ENCODE data around the gene KLHL2. TPM values are rescaled to one million over a fixed set of nuclear protein-coding genes. Genes with fewer than 3 reads are reported as not detected.
A peak's percentile ranks its signal among the peaks of the same experiment; 100 is the strongest.
"Not testable (repeated sequence)": the region's sequence is repeated elsewhere in the genome, so short reads cannot be mapped to it uniquely, and the experiment has no call there.

The KLHL2 gene
- total and polyA plus RNA-seq, 5 donors, result 5.3 to 15.5 (median 10.6) TPM

DNA sequence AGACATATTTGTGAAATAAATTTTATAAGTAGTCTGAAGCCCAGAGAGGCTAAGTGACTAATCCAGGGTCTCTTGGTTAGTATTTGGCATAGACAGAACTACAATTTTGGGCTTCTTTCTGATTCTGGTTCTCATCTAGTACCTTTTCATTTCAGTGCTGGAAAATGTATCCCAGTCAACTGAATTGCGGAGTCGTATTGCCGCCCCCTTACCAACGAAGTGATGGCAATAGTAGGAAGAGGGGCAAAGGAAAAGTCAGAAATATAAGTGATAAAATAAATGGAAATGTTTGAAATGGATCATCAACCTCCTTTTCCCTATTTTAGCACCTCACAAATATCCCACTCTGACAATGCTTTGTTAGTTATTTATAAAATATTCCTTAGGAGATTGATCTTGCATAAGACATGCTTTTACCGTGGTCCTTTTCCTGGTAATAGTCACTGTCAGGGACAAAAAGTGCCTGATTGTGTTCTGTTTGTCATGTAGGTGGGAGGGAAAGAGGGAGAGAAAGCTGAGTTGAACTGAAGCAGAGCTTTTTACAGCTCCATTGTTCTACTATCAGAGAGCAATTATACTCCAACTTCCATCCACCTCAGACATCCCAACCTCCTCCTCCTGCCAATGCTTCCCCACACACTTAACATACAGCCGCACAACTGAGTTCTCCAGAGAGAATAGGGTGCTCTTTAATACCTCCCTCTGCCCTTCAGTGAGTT lies 6.8 kb downstream of the KLHL2 start:
- intact Hi-C loops (cut with DNase I); H3K27ac ChIP-seq (ENCODE audit: low read length); H3K27me3 ChIP-seq (ENCODE audit: control insufficient read depth, insufficient read depth); DNase-seq; H3K9me3 ChIP-seq (ENCODE audit: control insufficient read depth, low read length); H3K4me3 ChIP-seq (ENCODE audit: low read length); H3K4me1 ChIP-seq (ENCODE audit: control insufficient read depth, insufficient read depth, low read length): not testable (repeated sequence)
- ATAC-seq, result peak in 1 of 2 donors; percentile 67
- WGBS, result 80% methylated on average over 6 of the region's 6 CpGs

DNA sequence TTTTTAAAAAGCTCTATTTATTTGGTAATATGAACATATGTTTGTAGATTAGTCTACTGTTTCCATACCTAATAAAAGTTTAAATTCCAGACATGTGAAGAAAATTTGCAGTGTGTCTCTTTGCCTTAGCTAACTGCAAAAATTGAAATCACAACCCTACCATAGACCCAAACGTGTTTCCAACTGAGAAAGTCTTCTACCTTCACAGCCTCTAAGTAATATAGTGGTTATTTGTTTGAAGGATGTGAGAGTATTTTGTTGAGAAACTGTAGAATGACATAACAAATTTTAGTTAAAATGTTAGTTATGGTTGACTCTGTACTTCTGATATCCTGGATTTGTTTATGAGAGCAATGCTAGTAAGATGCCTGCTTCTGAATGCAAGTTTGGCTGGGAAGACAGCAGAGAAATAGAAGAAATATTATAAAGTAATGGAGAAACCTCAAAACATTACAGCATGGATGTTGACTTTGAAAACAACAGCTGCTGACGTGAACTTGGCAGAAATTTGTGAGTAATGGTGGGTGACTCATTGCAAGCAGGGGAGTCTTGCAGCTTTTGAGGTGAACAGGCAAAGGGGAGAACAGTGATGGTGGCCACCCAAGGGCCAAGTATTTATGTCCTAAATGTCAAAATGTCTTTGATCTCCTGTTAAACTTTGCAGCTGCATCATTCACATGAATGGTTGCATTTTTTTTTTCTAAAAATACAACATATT lies 7.8 kb downstream of the KLHL2 start:
- H3K4me1 ChIP-seq (ENCODE audit: control insufficient read depth, insufficient read depth, low read length); H3K27ac ChIP-seq (ENCODE audit: low read length); H3K4me3 ChIP-seq (ENCODE audit: low read length); DNase-seq; intact Hi-C loops (cut with DNase I); H3K9me3 ChIP-seq (ENCODE audit: control insufficient read depth, low read length); H3K27me3 ChIP-seq (ENCODE audit: control insufficient read depth, insufficient read depth): not testable (repeated sequence)
- 55% methylated on average over 2 of the region's 2 CpGs for WGBS
- peak; percentile 47 to 82 for ATAC-seq

DNA sequence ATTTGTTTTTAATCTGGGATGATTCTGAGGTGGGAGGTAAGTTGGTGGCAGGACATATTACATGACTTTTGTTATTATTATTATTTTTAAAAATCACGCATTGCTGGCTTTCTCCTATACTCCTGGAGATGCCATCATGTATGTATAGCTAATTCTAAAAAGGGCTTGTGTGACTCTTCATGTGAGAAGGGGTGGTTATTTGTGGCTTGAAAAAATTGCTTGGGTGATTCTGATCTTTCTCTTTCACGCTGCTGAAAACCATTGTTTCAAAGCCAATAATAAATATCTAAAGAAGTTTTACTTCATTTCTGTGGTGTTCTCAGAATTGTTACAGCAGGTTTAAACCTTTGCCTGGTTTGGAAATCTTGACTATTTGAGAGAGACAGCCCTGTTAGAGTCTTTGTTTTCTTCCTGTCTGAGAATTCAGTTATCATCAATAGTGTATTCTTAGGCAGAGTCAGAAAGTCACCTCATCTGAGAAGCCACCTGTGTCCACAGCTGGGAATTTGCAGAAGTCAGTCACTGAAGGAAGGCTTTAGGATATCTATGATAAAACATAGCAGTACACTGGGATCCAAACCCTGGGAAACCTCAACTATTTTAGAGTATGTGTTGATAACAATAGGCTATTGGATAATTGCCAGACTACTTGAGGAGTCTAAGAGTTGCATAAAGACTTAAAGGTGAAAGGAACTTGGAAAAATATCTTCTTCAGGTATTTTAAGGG lies 8.6 kb downstream of the KLHL2 start:
- not testable (repeated sequence) for H3K9me3 ChIP-seq (ENCODE audit: control insufficient read depth, low read length); H3K27me3 ChIP-seq (ENCODE audit: control insufficient read depth, insufficient read depth)

DNA sequence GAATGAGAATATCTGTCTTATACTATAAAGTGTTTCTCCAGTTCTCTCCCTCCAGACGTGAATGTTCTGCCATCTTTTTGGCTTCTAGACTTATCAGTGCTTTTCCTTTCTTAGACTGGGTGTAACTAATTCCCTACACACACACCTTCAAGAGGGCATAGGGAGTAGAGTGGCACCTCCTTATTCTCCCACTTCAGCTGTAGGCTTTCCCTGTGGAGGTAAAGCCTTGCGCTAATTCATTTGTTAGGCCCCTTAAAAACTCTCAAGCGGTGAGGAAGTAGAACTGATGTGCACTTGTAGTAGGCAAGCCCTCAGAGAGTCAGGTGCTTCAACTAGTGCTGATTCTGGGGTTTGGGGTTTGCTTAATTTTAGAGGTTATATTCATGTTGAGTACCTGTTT lies 10.0 kb downstream of the KLHL2 start:
- DNase-seq (no peak), ATAC-seq (no peak)
- Histone ChIP-seq H3K4me3 (ENCODE audit: low read length) (no peak overlapping the region), H3K4me1 (ENCODE audit: control insufficient read depth, insufficient read depth, low read length) (peaks cover 2% of the 10 kb centered on the region), H3K27ac (ENCODE audit: low read length) (no peak overlapping the region), H3K27me3 (ENCODE audit: control insufficient read depth, insufficient read depth) (no peaks in the 10 kb centered on the region), H3K9me3 (ENCODE audit: control insufficient read depth, low read length) (no peaks in the 10 kb centered on the region)
- intact Hi-C loops (cut with DNase I), result no loop called here
- WGBS, result 86% methylated on average over 3 of the region's 3 CpGs

More for the DNA sequence above, 8.6 kb downstream of the KLHL2 start:
- ATAC-seq; H3K27ac ChIP-seq (ENCODE audit: low read length); intact Hi-C loops (cut with DNase I); H3K4me3 ChIP-seq (ENCODE audit: low read length); H3K4me1 ChIP-seq (ENCODE audit: control insufficient read depth, insufficient read depth, low read length); DNase-seq: not testable (repeated sequence)
- WGBS, result 81% methylated on average over 2 of the region's 2 CpGs

DNA sequence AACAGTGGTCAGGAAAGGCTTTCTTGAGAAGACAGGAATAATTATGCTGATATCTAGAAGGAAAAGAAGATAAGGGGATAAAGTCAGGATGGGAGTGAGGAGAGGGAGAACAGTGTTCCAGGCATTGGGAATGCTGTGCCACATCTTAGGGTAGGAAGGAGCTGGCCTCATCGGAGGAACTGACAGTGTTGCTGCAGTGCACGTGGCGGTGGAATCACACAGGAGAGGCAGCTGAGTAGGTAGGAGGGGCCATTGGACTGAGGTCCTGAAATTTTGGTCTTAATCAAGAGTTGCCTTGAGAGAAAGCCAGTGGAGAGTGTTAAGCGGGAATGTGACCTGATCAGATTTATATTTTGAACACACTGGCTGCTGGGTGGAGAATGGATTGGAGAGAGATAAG lies 13.9 kb downstream of the KLHL2 start:
- 88% methylated on average over 4 of the region's 4 CpGs for WGBS
- intact Hi-C loops (cut with DNase I); DNase-seq; ATAC-seq; H3K27ac ChIP-seq (ENCODE audit: low read length); H3K4me1 ChIP-seq (ENCODE audit: control insufficient read depth, insufficient read depth, low read length); H3K4me3 ChIP-seq (ENCODE audit: low read length); H3K27me3 ChIP-seq (ENCODE audit: control insufficient read depth, insufficient read depth); H3K9me3 ChIP-seq (ENCODE audit: control insufficient read depth, low read length): not testable (repeated sequence)

DNA sequence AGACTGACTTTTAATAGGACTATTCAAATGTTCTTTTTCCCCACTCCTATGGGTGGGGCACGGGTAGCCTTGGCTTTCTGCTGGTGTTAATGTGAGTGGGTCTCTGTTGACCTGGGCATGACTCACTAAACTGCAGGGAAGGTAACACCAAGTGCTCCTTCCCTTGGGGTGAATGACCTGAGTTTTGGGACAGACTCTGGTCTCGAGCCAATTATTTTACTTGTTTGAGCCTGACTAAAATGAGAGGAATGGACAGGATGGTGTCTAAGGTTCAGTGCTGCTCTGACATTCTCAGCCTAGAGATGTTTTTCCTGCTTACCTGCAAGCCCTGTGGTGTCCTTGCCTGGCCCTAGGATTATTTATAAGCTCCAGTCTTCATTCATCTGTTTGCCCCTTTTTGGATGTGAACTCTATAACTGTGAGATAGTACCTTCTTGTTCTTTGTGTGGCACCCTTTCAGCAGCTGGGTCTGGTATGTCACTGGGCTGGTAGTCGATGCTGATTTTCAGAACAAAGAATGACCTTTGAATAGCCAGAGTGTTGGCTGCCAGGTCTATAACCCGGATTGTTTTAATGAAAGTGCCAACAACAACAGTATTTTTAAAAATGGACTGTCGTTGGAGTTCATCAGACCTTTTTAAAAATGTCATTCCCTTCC lies 14.8 kb downstream of the KLHL2 start:
- WGBS, result 28% methylated on average over 4 of the region's 5 CpGs
- DNase-seq, result not testable (repeated sequence)
- peak; percentile 63 to 87 for ATAC-seq

DNA sequence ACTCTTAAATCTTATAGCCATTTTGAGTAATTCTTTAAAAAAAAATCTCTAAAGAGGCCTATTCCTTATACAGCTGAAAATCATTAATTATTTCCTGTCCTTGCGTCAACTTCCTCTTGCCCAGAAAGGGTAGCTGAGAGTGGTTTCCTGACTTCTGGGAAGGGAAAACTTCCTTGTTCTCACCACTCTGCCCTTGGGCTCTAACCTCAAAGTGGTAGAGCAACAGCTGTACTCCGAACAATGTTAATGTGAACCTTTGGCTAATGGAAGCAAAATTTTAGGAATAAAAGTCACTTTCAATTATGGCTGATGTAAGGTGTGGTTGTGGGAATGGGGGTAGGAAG lies 15.3 kb downstream of the KLHL2 start:
- Histone ChIP-seq H3K9me3 (ENCODE audit: control insufficient read depth, low read length) (no peaks in the 10 kb centered on the region), H3K27me3 (ENCODE audit: control insufficient read depth, insufficient read depth) (no peaks in the 10 kb centered on the region), H3K4me1 (ENCODE audit: control insufficient read depth, insufficient read depth, low read length) (peaks cover 5% of the 10 kb centered on the region), H3K4me3 (ENCODE audit: low read length) (no peak overlapping the region), H3K27ac (ENCODE audit: low read length) (no peak overlapping the region)
- ATAC-seq (peak; percentile 93 to 97), DNase-seq (no peak)
- intact Hi-C loops (cut with DNase I), result no loop called here
- WGBS, result 39% methylated on average over 2 of the region's 2 CpGs

More for the DNA sequence above, 14.8 kb downstream of the KLHL2 start:
- H3K9me3 ChIP-seq (ENCODE audit: control insufficient read depth, low read length); H3K4me1 ChIP-seq (ENCODE audit: control insufficient read depth, insufficient read depth, low read length); H3K27me3 ChIP-seq (ENCODE audit: control insufficient read depth, insufficient read depth); H3K4me3 ChIP-seq (ENCODE audit: low read length); intact Hi-C loops (cut with DNase I): not testable (repeated sequence)
- peak overlapping the region; percentile 72 for H3K27ac ChIP-seq (ENCODE audit: low read length)

DNA sequence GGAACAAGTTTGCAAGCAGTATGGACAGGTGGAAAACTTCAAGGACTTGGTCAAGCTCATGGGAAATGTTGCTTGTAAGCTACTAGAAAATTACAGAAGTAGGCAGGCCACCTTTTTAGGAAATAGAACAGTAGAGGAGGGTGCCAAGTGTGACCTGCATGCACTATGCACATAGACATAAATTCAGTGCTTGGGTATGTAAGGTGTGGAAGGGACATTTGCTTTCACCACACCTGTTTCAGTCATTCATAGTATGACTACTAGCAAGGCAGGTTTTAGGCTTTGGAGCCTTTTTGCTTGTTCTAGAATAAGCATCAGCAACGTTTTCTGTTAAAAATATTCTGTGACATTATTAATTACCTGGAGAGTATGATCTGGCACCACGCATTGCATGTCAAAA lies 20.0 kb downstream of the KLHL2 start:
- intact Hi-C loops (cut with DNase I); ATAC-seq; H3K4me1 ChIP-seq (ENCODE audit: control insufficient read depth, insufficient read depth, low read length); H3K27ac ChIP-seq (ENCODE audit: low read length); DNase-seq; H3K9me3 ChIP-seq (ENCODE audit: control insufficient read depth, low read length); H3K4me3 ChIP-seq (ENCODE audit: low read length); H3K27me3 ChIP-seq (ENCODE audit: control insufficient read depth, insufficient read depth): not testable (repeated sequence)
- WGBS, result 89% methylated on average over 2 of the region's 2 CpGs

DNA sequence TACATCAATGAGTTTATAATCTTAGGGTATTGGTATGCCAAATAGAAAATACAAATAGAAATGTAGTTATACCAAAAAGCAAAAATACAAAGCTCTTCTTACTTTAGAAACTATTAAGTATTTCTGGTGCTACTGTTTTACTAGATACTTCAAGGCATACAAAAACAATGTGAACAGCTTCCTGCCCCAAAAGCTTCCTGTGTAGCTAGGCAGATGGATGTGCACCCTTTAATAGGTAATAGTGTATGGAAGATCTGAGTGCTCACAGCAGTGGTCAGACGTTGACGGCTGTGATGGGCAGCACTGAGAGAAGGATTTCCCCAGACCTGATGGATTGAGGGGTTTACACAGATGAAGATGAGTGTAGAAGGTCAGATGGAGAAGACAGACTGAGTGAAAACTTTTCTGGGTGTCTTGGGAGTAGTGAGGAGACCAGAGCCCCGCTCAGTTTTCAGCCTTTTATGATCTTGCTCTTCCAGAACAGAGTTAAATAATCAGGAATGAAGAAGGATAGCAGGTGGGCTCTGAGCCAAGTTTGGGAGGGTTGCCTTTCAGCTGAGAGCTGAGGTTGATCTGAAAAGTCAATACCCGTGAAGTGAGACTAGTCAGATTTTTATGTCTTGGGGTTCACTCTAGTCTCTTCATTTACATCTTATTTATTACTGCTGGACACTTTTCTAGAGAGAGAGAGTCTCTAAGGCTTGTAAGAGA lies 22.3 kb downstream of the KLHL2 start:
- ATAC-seq; intact Hi-C loops (cut with DNase I); H3K4me1 ChIP-seq (ENCODE audit: control insufficient read depth, insufficient read depth, low read length); H3K4me3 ChIP-seq (ENCODE audit: low read length); H3K27ac ChIP-seq (ENCODE audit: low read length); H3K27me3 ChIP-seq (ENCODE audit: control insufficient read depth, insufficient read depth); H3K9me3 ChIP-seq (ENCODE audit: control insufficient read depth, low read length): not testable (repeated sequence)
- peak in 2 of 3 donors; percentile 29 to 40 for DNase-seq
- WGBS, result 70% methylated on average over 4 of the region's 4 CpGs

DNA sequence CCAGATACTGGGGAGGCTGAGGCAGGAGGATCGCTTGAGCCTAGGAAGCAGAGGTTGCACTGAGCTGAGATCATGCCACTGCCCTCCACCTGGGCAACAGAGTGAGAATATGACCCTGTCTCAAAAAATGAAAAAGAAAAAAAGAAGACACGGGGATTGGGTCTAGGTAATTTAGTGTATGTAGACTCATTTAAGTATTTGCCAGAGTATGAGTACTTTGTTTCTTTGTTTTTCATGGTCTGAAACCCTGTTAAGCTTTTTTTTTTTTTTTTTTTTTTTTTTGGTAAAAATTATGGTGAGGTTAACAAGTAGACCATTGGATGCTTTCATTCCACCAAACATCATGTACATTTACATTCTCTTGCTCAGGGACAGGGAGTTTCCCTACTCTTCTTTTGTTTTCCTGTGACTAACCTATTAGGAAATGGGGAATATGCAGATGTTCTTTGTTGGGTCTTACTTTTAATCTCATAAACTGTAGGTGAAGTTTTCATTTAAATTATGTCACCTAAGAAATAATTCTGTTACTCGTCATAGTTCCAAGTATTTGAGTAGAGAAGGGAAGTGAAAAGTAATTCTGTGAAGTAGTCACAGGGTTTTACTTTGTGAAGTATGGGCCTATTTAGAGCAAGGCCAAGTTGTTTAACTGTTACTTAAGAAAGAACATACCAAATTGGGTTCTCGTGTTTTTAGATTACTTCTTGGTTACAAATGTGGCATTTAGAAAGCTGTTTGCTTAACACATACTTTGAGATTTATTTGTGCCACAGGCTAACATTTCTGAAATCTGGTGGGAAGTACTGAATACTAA lies 25.5 kb downstream of the KLHL2 start:
- H3K27ac ChIP-seq (ENCODE audit: low read length); H3K4me1 ChIP-seq (ENCODE audit: control insufficient read depth, insufficient read depth, low read length); ATAC-seq; H3K4me3 ChIP-seq (ENCODE audit: low read length); H3K9me3 ChIP-seq (ENCODE audit: control insufficient read depth, low read length); H3K27me3 ChIP-seq (ENCODE audit: control insufficient read depth, insufficient read depth); intact Hi-C loops (cut with DNase I); DNase-seq: not testable (repeated sequence)
- 84% methylated on average over 4 of the region's 4 CpGs for WGBS
